ENCODE measurements around the gene RD3L. TPM values are rescaled to one million over a fixed set of nuclear protein-coding genes. Genes with fewer than 3 reads are reported as not detected.

The RD3L gene
- total RNA-seq, 6 experiments from 2014 or later, result 0.22 to 1.2 (median 0.25) TPM; not detected in 3

GRCh38 chr14:103974575-103974974, 32.2 kb upstream of the RD3L start:
- H3K4me1 ChIP-seq, result no peaks in the 10 kb centered on the region
- intact Hi-C loops (cut with DNase I), result no loop called here
- H3K4me3 ChIP-seq, result no peak overlapping the region
- no peak overlapping the region for H3K27ac ChIP-seq
- 62% methylated on average over 2 of the region's 2 CpGs for WGBS (ENCODE audit: insufficient coverage, low coverage, low lambda C conversion rate, missing lambda C conversion rate)
- no peak for ATAC-seq
- H3K36me3 ChIP-seq, result peaks cover 0 to 1% (median 0%) of the 10 kb centered on the region in 4 donors
- no peaks in the 10 kb centered on the region for H3K27me3 ChIP-seq
- no peaks in the 10 kb centered on the region for H3K9me3 ChIP-seq
- DNase-seq, result no peak
- TF ChIP-seq CTCF (IDR thresholded peaks at IDR 0.05), result no peak
- no peak for TF ChIP-seq POLR2A (IDR thresholded peaks at IDR 0.05)

- peak in 1 of 3 donors; percentile 47 for DNase-seq
- Histone ChIP-seq H3K27me3 (no peaks in the 10 kb centered on the region), H3K4me1 (no peaks in the 10 kb centered on the region), H3K4me3 (no peak overlapping the region), H3K27ac (no peak overlapping the region), H3K36me3 (peaks cover 0 to 1% (median 0%) of the 10 kb centered on the region in 4 donors), H3K9me3 (no peaks in the 10 kb centered on the region)
- WGBS (ENCODE audit: insufficient coverage, low coverage, low lambda C conversion rate, missing lambda C conversion rate), result 34% methylated on average over 3 of the region's 4 CpGs
- intact Hi-C loops (cut with DNase I), result no loop called here
- peak in 3 of 4 donors; percentile 29 to 54 (median 52) for ATAC-seq
- no peak for TF ChIP-seq POLR2A (IDR thresholded peaks at IDR 0.05)
- TF ChIP-seq CTCF (IDR thresholded peaks at IDR 0.05), result no peak
Observed at GRCh38 chr14:103973354-103973753, 31.0 kb upstream of the RD3L start.

- WGBS (ENCODE audit: insufficient coverage, low coverage, low lambda C conversion rate, missing lambda C conversion rate), result no CpG with 5 or more reads among the region's 4 CpGs
- Histone ChIP-seq H3K27ac (no peak overlapping the region), H3K4me1 (no peaks in the 10 kb centered on the region), H3K4me3 (no peak overlapping the region), H3K9me3 (no peaks in the 10 kb centered on the region), H3K27me3 (no peaks in the 10 kb centered on the region), H3K36me3 (no peaks in the 10 kb centered on the region)
- TF ChIP-seq CTCF (IDR thresholded peaks at IDR 0.05) (no peak), POLR2A (IDR thresholded peaks at IDR 0.05) (no peak)
- ATAC-seq (no peak), DNase-seq (no peak)
- intact Hi-C loops (cut with DNase I), result no loop called here
Observed at GRCh38 chr14:103969961-103970360, 27.6 kb upstream of the RD3L start.

GRCh38 chr14:103966631-103967030, 24.3 kb upstream of the RD3L start:
- Histone ChIP-seq H3K27ac (no peak overlapping the region), H3K4me1 (no peaks in the 10 kb centered on the region), H3K9me3 (no peaks in the 10 kb centered on the region), H3K27me3 (no peaks in the 10 kb centered on the region), H3K4me3 (no peak overlapping the region), H3K36me3 (no peaks in the 10 kb centered on the region)
- no peak for TF ChIP-seq CTCF (IDR thresholded peaks at IDR 0.05)
- TF ChIP-seq POLR2A (IDR thresholded peaks at IDR 0.05), result no peak
- ATAC-seq, result no peak
- DNase-seq, result no peak
- intact Hi-C loops (cut with DNase I), result no loop called here
